ENCODE results near the gene ARF4. TPM values are rescaled to one million over a fixed set of nuclear protein-coding genes. Genes with fewer than 3 reads are reported as not detected.

The ARF4 gene
- polyA plus RNA-seq, 1 donor (not counting 4 experiments of a cell fraction or from before 2014, with no cell fraction given) = 344 TPM

DNA sequence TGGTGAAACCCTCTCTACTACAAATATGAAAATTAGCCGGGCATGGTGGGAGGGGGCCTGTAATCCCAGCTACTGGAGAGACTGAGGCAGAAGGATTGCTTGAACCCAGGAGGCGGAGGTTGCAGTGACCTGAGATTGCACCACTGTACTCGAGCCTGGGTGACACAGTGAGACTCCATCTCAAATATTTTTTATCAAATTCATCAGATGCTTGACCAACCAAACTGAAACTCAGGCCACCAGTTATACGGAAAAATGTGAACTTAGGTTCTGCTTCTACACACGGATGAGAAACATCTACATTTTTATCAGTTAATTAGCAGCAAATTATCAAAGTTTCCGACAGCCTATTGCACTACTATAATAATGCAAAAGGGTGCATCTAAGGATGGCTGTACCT is 4.8 kb downstream of the ARF4 start:
- Histone ChIP-seq H3K9me1 (ENCODE audit: control insufficient read depth, extremely low read depth, insufficient read depth, low read length) (no peaks in the 10 kb centered on the region), H3K27me3 (ENCODE audit: control insufficient read depth, extremely low read depth, insufficient read depth, low read length) (no peaks in the 10 kb centered on the region), H3K79me2 (ENCODE audit: control insufficient read depth, insufficient read depth, low read length) (peaks cover 95% of the 10 kb centered on the region), H3K9ac (ENCODE audit: control insufficient read depth, extremely low read depth, insufficient read depth, low read length) (no peak overlapping the region), H3K4me2 (ENCODE audit: control insufficient read depth, extremely low read depth, insufficient read depth, low read depth, low read length) (no peak overlapping the region), H3K27ac (ENCODE audit: control insufficient read depth, insufficient read depth, low read length) (no peak overlapping the region), H3K36me3 (ENCODE audit: control insufficient read depth in 2 of 2, extremely low read depth in 1 of 2, insufficient read depth in 2 of 2, low read length in 2 of 2) (no peaks in the 10 kb centered on the region), H3K9me3 (ENCODE audit: control insufficient read depth, low read depth, low read length) (no peaks in the 10 kb centered on the region), H4K20me1 (ENCODE audit: control insufficient read depth, extremely low read depth, insufficient read depth, low read length) (peaks cover 51% of the 10 kb centered on the region), H2AFZ (ENCODE audit: control insufficient read depth, low read length) (no peak overlapping the region), H3K4me3 (ENCODE audit: control insufficient read depth in 2 of 3, extremely low read depth in 1 of 3, insufficient read depth in 2 of 3, low read depth in 1 of 3, low read length in 3 of 3) (no peak overlapping the region), H3K4me1 (ENCODE audit: control insufficient read depth, extremely low read depth, insufficient read depth, low read length) (peaks cover 11% of the 10 kb centered on the region)
- FAIRE-seq (no peak), DNase-seq (ENCODE audit: low read depth, low spot score) (no peak)
- TF ChIP-seq, protein P1, sequence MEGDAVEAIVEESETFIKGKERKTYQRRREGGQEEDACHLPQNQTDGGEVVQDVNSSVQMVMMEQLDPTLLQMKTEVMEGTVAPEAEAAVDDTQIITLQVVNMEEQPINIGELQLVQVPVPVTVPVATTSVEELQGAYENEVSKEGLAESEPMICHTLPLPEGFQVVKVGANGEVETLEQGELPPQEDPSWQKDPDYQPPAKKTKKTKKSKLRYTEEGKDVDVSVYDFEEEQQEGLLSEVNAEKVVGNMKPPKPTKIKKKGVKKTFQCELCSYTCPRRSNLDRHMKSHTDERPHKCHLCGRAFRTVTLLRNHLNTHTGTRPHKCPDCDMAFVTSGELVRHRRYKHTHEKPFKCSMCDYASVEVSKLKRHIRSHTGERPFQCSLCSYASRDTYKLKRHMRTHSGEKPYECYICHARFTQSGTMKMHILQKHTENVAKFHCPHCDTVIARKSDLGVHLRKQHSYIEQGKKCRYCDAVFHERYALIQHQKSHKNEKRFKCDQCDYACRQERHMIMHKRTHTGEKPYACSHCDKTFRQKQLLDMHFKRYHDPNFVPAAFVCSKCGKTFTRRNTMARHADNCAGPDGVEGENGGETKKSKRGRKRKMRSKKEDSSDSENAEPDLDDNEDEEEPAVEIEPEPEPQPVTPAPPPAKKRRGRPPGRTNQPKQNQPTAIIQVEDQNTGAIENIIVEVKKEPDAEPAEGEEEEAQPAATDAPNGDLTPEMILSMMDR (optimal IDR thresholded peaks at IDR 0.05 in 1 of 3, IDR thresholded peaks at IDR 0.05 in 1 of 3, conservative IDR thresholded peaks at IDR 0.05 in 1 of 3; ENCODE audit: extremely low read depth in 1 of 3, insufficient read depth in 2 of 3, low read length in 3 of 3) = no peak
- no peak for TF ChIP-seq EZH2 (IDR thresholded peaks at IDR 0.05; ENCODE audit: low read length)
- dilution Hi-C loops (cut with MboI; ENCODE audit: extremely low pct_ligation_motif_present, low sequenced_read_pairs) = no loop called here

DNA sequence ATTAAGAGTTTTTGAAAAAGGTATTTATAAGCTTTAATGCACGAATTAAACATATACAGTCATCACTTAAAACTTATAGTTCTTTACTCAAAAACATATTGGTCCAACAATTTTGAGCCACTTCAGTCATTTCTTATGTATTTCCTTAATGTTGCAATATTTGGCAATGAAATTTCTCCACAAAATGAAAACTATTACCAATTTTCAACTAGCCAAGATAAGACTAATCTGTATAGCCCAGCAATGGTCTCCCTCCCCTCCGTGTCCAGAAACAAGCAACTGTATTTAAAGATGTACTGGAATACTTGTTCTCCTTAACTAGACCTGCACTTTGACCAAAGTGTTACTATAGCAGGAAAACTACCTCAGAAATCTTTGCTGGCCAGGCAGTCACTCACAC is 9.2 kb downstream of the ARF4 start:
- TF ChIP-seq EZH2 (IDR thresholded peaks at IDR 0.05; ENCODE audit: low read length) = no peak
- TF ChIP-seq, protein P1 (optimal IDR thresholded peaks at IDR 0.05 in 1 of 3, IDR thresholded peaks at IDR 0.05 in 1 of 3, conservative IDR thresholded peaks at IDR 0.05 in 1 of 3; ENCODE audit: extremely low read depth in 1 of 3, insufficient read depth in 2 of 3, low read length in 3 of 3) = no peak
- DNase-seq (ENCODE audit: low read depth, low spot score) = no peak
- FAIRE-seq = no peak
- dilution Hi-C loops (cut with MboI; ENCODE audit: extremely low pct_ligation_motif_present, low sequenced_read_pairs) = no loop called here
- Histone ChIP-seq H3K4me3 (ENCODE audit: control insufficient read depth in 2 of 3, extremely low read depth in 1 of 3, insufficient read depth in 2 of 3, low read depth in 1 of 3, low read length in 3 of 3) (no peak overlapping the region), H3K4me1 (ENCODE audit: control insufficient read depth, extremely low read depth, insufficient read depth, low read length) (no peaks in the 10 kb centered on the region), H3K79me2 (ENCODE audit: control insufficient read depth, insufficient read depth, low read length) (peaks cover 95% of the 10 kb centered on the region), H3K27ac (ENCODE audit: control insufficient read depth, insufficient read depth, low read length) (no peak overlapping the region), H3K9me1 (ENCODE audit: control insufficient read depth, extremely low read depth, insufficient read depth, low read length) (no peaks in the 10 kb centered on the region), H3K27me3 (ENCODE audit: control insufficient read depth, extremely low read depth, insufficient read depth, low read length) (no peaks in the 10 kb centered on the region), H3K9me3 (ENCODE audit: control insufficient read depth, low read depth, low read length) (no peaks in the 10 kb centered on the region), H4K20me1 (ENCODE audit: control insufficient read depth, extremely low read depth, insufficient read depth, low read length) (peaks cover 44% of the 10 kb centered on the region), H3K36me3 (ENCODE audit: control insufficient read depth in 2 of 2, extremely low read depth in 1 of 2, insufficient read depth in 2 of 2, low read length in 2 of 2) (peaks cover 2 to 3% of the 10 kb centered on the region in 2 experiments), H3K9ac (ENCODE audit: control insufficient read depth, extremely low read depth, insufficient read depth, low read length) (no peak overlapping the region), H2AFZ (ENCODE audit: control insufficient read depth, low read length) (no peak overlapping the region), H3K4me2 (ENCODE audit: control insufficient read depth, extremely low read depth, insufficient read depth, low read depth, low read length) (no peak overlapping the region)

All from keratinocyte (primary cell).